Panc1 (cell line): Measurements from ENCODE around the gene SLC16A11.

Experiments
- CTCF ChIP-seq: fragments of 450-650 bp; IDR thresholded peaks from 2 replicates; pipeline ENCODE4 v1.5.1; 2017; ENCODE audit warnings: mild to moderate bottlenecking
- SIN3A ChIP-seq: IDR thresholded peaks from 2 replicates; pipeline ENCODE4 v1.6.1; 2012; ENCODE audit warnings: low read depth, mild to moderate bottlenecking, low read length, moderate library complexity, borderline replicate concordance; ENCODE audit not compliant: insufficient read depth

GRCh38 chr17:7029096-7029495 lies 14.8 kb downstream of the SLC16A11 start:
- TF ChIP-seq CTCF (no peak), SIN3A (no peak)
